HG03558 (cell line): Measurements from ENCODE around the gene AOX1.
"Not testable (repeated sequence)": the region's sequence is repeated elsewhere in the genome, so short reads cannot be mapped to it uniquely, and the experiment has no call there.

Experiments used
- ATAC-seq: cut with Tn5 transposase; IDR thresholded peaks from one replicate; pipeline ENCODE4 v1.9.1; 2021; ENCODE audit warnings: moderate number of reproducible peaks; ENCODE audit not compliant: unreplicated experiment; ENCODE audit errors: extremely low read depth

Gene AOX1

GRCh38 chr2:200625282-200625681 lies 39.5 kb downstream of the AOX1 start:
- no peak for ATAC-seq

GRCh38 chr2:200625958-200626363 lies 40.1 kb downstream of the AOX1 start:
- no peak for ATAC-seq

- no peak for ATAC-seq
Measured at GRCh38 chr2:200627110-200627770, 41.4 kb downstream of the AOX1 start.

- ATAC-seq, result not testable (repeated sequence)
Measured at GRCh38 chr2:200628461-200628860, 42.6 kb downstream of the AOX1 start.

GRCh38 chr2:200631287-200631686 lies 45.5 kb downstream of the AOX1 start:
- no peak for ATAC-seq

GRCh38 chr2:200634231-200634964 lies 48.6 kb downstream of the AOX1 start:
- no peak for ATAC-seq

- ATAC-seq, result no peak
Measured at GRCh38 chr2:200635251-200635650, 49.4 kb downstream of the AOX1 start.

GRCh38 chr2:200637901-200638300 lies 52.1 kb downstream of the AOX1 start:
- no peak for ATAC-seq

- ATAC-seq, result no peak
Measured at GRCh38 chr2:200640176-200640575, 54.4 kb downstream of the AOX1 start.

- no peak for ATAC-seq
Measured at GRCh38 chr2:200640901-200641300, 55.1 kb downstream of the AOX1 start.

GRCh38 chr2:200648518-200649281 lies 62.9 kb downstream of the AOX1 start:
- not testable (repeated sequence) for ATAC-seq

GRCh38 chr2:200649724-200650123 lies 63.9 kb downstream of the AOX1 start:
- ATAC-seq, result no peak

- no peak for ATAC-seq
Measured at GRCh38 chr2:200650195-200650594, 64.4 kb downstream of the AOX1 start.

GRCh38 chr2:200652158-200652557 lies 66.3 kb downstream of the AOX1 start:
- no peak for ATAC-seq

GRCh38 chr2:200653021-200653420 lies 67.2 kb downstream of the AOX1 start:
- no peak for ATAC-seq

GRCh38 chr2:200654823-200655222 lies 69.0 kb downstream of the AOX1 start:
- no peak for ATAC-seq

GRCh38 chr2:200655918-200656580 lies 70.2 kb downstream of the AOX1 start:
- ATAC-seq, result no peak

GRCh38 chr2:200658278-200658864 lies 72.6 kb downstream of the AOX1 start:
- no peak for ATAC-seq

GRCh38 chr2:200659410-200659809 lies 73.6 kb downstream of the AOX1 start:
- ATAC-seq, result no peak

- no peak for ATAC-seq
Measured at GRCh38 chr2:200661477-200661876, 75.7 kb downstream of the AOX1 start.
